GM23338 (cell line): Measurements from ENCODE around the gene DMD. TPM values are rescaled to one million over a fixed set of nuclear protein-coding genes. Genes with fewer than 3 reads are reported as not detected.

Source experiments
- ATAC-seq: fragments of 200-7000 bp; cut with Tn5 transposase; 3 replicates; pipeline ENCODE4 v1.9.1; 2020
- DNase-seq: peaks from one replicate; pipeline ENCODE4 v3.0.0-alpha.2; 2015; ENCODE audit warnings: low spot score
- H2AFZ ChIP-seq: fragments of 200-600 bp; sonication (generic); 2 replicates; pipeline ENCODE4 v1.8.0; 2016; ENCODE audit warnings: antibody characterized with exemption, mild to moderate bottlenecking, moderate library complexity
- H3F3A ChIP-seq: fragments of 200-600 bp; sonication (generic); replicated peaks from 2 replicates; pipeline ENCODE4 v1.8.0; 2017; ENCODE audit warnings: antibody characterized with exemption, mixed run types, low read depth
- H3K27ac ChIP-seq: fragments of 200-600 bp; sonication (generic); 2 replicates; pipeline ENCODE4 v1.6.1; 2016; ENCODE audit warnings: low read depth
- H3K27me3 ChIP-seq: fragments of 200-600 bp; sonication (generic); 2 replicates; pipeline ENCODE4 v1.8.0; 2016; ENCODE audit warnings: mild to moderate bottlenecking, mixed run types, moderate library complexity; ENCODE audit not compliant: insufficient read depth
- H3K36me3 ChIP-seq: fragments of 200-600 bp; sonication (generic); 2 replicates; pipeline ENCODE4 v1.8.0; 2016; ENCODE audit warnings: mild to moderate bottlenecking; ENCODE audit not compliant: insufficient read depth
- H3K4me1 ChIP-seq: fragments of 200-600 bp; sonication (generic); 2 replicates; pipeline ENCODE4 v1.8.0; 2016; ENCODE audit warnings: mild to moderate bottlenecking, moderate library complexity; ENCODE audit not compliant: insufficient read depth
- H3K4me2 ChIP-seq: fragments of 200-600 bp; sonication (generic); 2 replicates; pipeline ENCODE4 v1.7.1; 2017; ENCODE audit warnings: mixed run types
- H3K4me3 ChIP-seq: fragments of 200-600 bp; sonication (generic); 2 replicates; pipeline ENCODE4 v1.6.1; 2016; ENCODE audit warnings: mixed run types
- H3K79me2 ChIP-seq: fragments of 200-600 bp; sonication (generic); replicated peaks from 2 replicates; pipeline ENCODE4 v1.8.0; 2017; ENCODE audit warnings: mild to moderate bottlenecking; ENCODE audit not compliant: insufficient read depth
- H3K9me2 ChIP-seq: fragments of 200-600 bp; sonication (generic); 2 replicates; pipeline ENCODE4 v1.8.0; 2017; ENCODE audit not compliant: insufficient read depth
- H4K20me1 ChIP-seq: fragments of 200-600 bp; sonication (generic); replicated peaks from 2 replicates; pipeline ENCODE4 v1.8.0; 2017; ENCODE audit warnings: mild to moderate bottlenecking; ENCODE audit not compliant: insufficient read depth
- H3K27ac Mint-ChIP-seq: 2 replicates; pipeline ENCODE4 v1.8.0; 2020; ENCODE audit warnings: inconsistent platforms, mild to moderate bottlenecking, moderate library complexity, mixed read lengths
- H3K27me3 Mint-ChIP-seq: 3 replicates; pipeline ENCODE4 v1.8.0; 2022; ENCODE audit warnings: low read depth, mild to moderate bottlenecking, moderate library complexity, mixed read lengths, inconsistent platforms; ENCODE audit not compliant: insufficient read depth, poor library complexity
- H3K36me3 Mint-ChIP-seq: 3 replicates; pipeline ENCODE4 v1.8.0; 2021; ENCODE audit warnings: low read depth, mild to moderate bottlenecking, inconsistent platforms, moderate library complexity, mixed read lengths
- H3K4me1 Mint-ChIP-seq: 3 replicates; pipeline ENCODE4 v1.8.0; 2020; ENCODE audit warnings: mild to moderate bottlenecking, inconsistent platforms, mixed read lengths
- H3K4me3 Mint-ChIP-seq: 3 replicates; pipeline ENCODE4 v1.8.0; 2021; ENCODE audit warnings: moderate library complexity, mild to moderate bottlenecking, inconsistent platforms, mixed read lengths
- H3K9me3 Mint-ChIP-seq: 3 replicates; pipeline ENCODE4 v1.8.0; 2020; ENCODE audit warnings: moderate library complexity, mild to moderate bottlenecking, inconsistent platforms, mixed read lengths
- CTCF ChIP-seq, 2 experiments: fragments of 200-600 bp in 1 of 2; sonication (generic) in 1 of 2; conservative IDR thresholded peaks; 2 replicates each; pipeline versions ENCODE4 v1.5.1 to v1.6.1; 2016 to 2017; ENCODE audit warnings: antibody characterized with exemption in 2 of 2, low read depth in 2 of 2, mild to moderate bottlenecking in 2 of 2, moderate library complexity in 1 of 2
- ETS1 ChIP-seq: IDR thresholded peaks from 2 replicates; pipeline ENCODE4 v1.6.1; 2016; ENCODE audit warnings: antibody characterized with exemption
- EZH2 ChIP-seq: fragments of 200-600 bp; sonication (generic); IDR thresholded peaks from one replicate; pipeline ENCODE4 v1.8.0; 2017; ENCODE audit warnings: antibody characterized with exemption, mild to moderate bottlenecking, low read depth; ENCODE audit not compliant: unreplicated experiment
- NANOG ChIP-seq: IDR thresholded peaks from 2 replicates; pipeline ENCODE4 v1.6.1; 2016; ENCODE audit warnings: antibody characterized with exemption, borderline replicate concordance
- ZNF114 ChIP-seq: fragments of 250-450 bp; sonication (Bioruptor Pico); IDR thresholded peaks from 2 replicates; pipeline ENCODE4 v1.5.0; 2020; ENCODE audit warnings: mild to moderate bottlenecking, moderate library complexity
- ZNF462 ChIP-seq: fragments of 250-450 bp; sonication (Bioruptor Pico); IDR thresholded peaks from 2 replicates; pipeline ENCODE4 v1.5.0; 2020; ENCODE audit warnings: mild to moderate bottlenecking, moderate library complexity
- polyA plus RNA-seq: library from polyadenylated mRNA; unstranded; fragments of >200 nt; fragmentation: Nextera tagmentation; extraction: Ambion mirVana; gene quantifications from 2 replicates; pipeline ENCODE4 v1.2.1, GENCODE V29; 2016
- total RNA-seq: library from RNA; depleted of rRNA; stranded (reverse); fragments of >200 nt; shearing (Covaris generic); gene quantifications from 2 replicates; pipeline ENCODE4 v1.2.3, GENCODE V29; 2014

The DMD gene
- total and polyA plus RNA-seq, 2 experiments from 2014 or later, result 4.5 to 7.6 TPM

GRCh38 chrX:32571579-32571978, 639.8 kb downstream of the DMD start:
- H3K79me2 ChIP-seq, result no peaks in the 10 kb centered on the region
- no peak for TF ChIP-seq ETS1
- TF ChIP-seq NANOG, result no peak
- TF ChIP-seq ZNF462 (CRISPR knock-in tag), result no peak
- no peak for TF ChIP-seq EZH2
- no peak for TF ChIP-seq ZNF114 (CRISPR knock-in tag)
- ATAC-seq (no peak), DNase-seq (no peak)
- no peak overlapping the region for H3K4me3 ChIP-seq
- Mint-ChIP-seq H3K4me1 (peaks cover 2% of the 10 kb centered on the region; the same call in 2 of the 3 replicates), H3K36me3 (no peaks in the 10 kb centered on the region), H3K27me3 (no peaks in the 10 kb centered on the region), H3K4me3 (no peak overlapping the region), H3K9me3 (no peaks in the 10 kb centered on the region; the same call in 2 of the 3 replicates), H3K27ac (no peak overlapping the region)
- no peaks in the 10 kb centered on the region for H3K36me3 ChIP-seq
- no peaks in the 10 kb centered on the region for H3K9me2 ChIP-seq
- H3K4me1 ChIP-seq, result no peaks in the 10 kb centered on the region
- H4K20me1 ChIP-seq, result no peaks in the 10 kb centered on the region
- H3K4me2 ChIP-seq, result no peak overlapping the region
- H2AFZ ChIP-seq, result no peak overlapping the region
- no peak overlapping the region for H3K27ac ChIP-seq
- H3K27me3 ChIP-seq, result no peaks in the 10 kb centered on the region
- no peaks in the 10 kb centered on the region for H3F3A ChIP-seq

GRCh38 chrX:32562261-32562660, 649.1 kb downstream of the DMD start:
- no peak overlapping the region for H3K4me3 ChIP-seq
- H3K27me3 Mint-ChIP-seq, result no peaks in the 10 kb centered on the region
- no peaks in the 10 kb centered on the region for H3K4me1 ChIP-seq
- no peaks in the 10 kb centered on the region for H4K20me1 ChIP-seq
- no peaks in the 10 kb centered on the region for H3K79me2 ChIP-seq
- no peak overlapping the region for H3K4me2 ChIP-seq
- H2AFZ ChIP-seq, result no peak overlapping the region
- H3K4me1 Mint-ChIP-seq, result 0 out of 3 replicates have a peak, but pooled peaks cover 4% of the 10 kb centered on the region
- H3K9me3 Mint-ChIP-seq, result no peaks in the 10 kb centered on the region; the same call in 2 of the 3 replicates
- H3K4me3 Mint-ChIP-seq, result no peak overlapping the region
- no peaks in the 10 kb centered on the region for H3F3A ChIP-seq
- no peaks in the 10 kb centered on the region for H3K27me3 ChIP-seq
- ATAC-seq, result no peak
- no peaks in the 10 kb centered on the region for H3K36me3 ChIP-seq
- no peak for DNase-seq
- H3K9me2 ChIP-seq, result no peaks in the 10 kb centered on the region
- no peak overlapping the region for H3K27ac Mint-ChIP-seq
- no peaks in the 10 kb centered on the region for H3K36me3 Mint-ChIP-seq
- H3K27ac ChIP-seq, result no peak overlapping the region
- TF ChIP-seq CTCF (conservative IDR thresholded peaks at IDR 0.05; ENCODE audit: low read depth in 2 of 2), result no peak
